WTC11 (cell line): ENCODE measurements around the gene DOC2A. TPM values are rescaled to one million over a fixed set of nuclear protein-coding genes. Genes with fewer than 3 reads are reported as not detected.

Experiments
- ATAC-seq: fragments of 200-7000 bp; cut with Tn5 transposase; 2 replicates; pipeline ENCODE4 v1.10.0; 2021; ENCODE audit warnings: mild to moderate bottlenecking, moderate library complexity
- CTCF ChIA-PET: fragments of 300-600 bp; sonication (Branson Sonifier 250); formaldehyde crosslinking; loops from one replicate; lab custom pipeline; 2021; ENCODE audit warnings: antibody characterized with exemption; lab: Charles Lee
- POLR2A ChIA-PET: fragments of 350-600 bp; sonication (Branson Sonifier 250); formaldehyde crosslinking; loops from one replicate; lab custom pipeline; 2021; ENCODE audit warnings: antibody characterized with exemption; lab: Charles Lee
- DNase-seq: peaks from one replicate; pipeline ENCODE4 v3.0.0; 2021; ENCODE audit warnings: low spot score
- H3K27ac Mint-ChIP-seq: 2 replicates; pipeline ENCODE4 v1.8.0; 2021; ENCODE audit warnings: mixed read lengths
- H3K27me3 Mint-ChIP-seq: 2 replicates; pipeline ENCODE4 v1.8.0; 2021; ENCODE audit warnings: low read depth, mild to moderate bottlenecking, moderate library complexity, mixed read lengths
- H3K36me3 Mint-ChIP-seq: 2 replicates; pipeline ENCODE4 v1.8.0; 2021; ENCODE audit warnings: mixed read lengths
- H3K4me1 Mint-ChIP-seq: 2 replicates; pipeline ENCODE4 v1.8.0; 2022; ENCODE audit warnings: mixed read lengths
- H3K4me3 Mint-ChIP-seq: 2 replicates; pipeline ENCODE4 v1.8.0; 2021; ENCODE audit warnings: mild to moderate bottlenecking, moderate library complexity, mixed read lengths
- H3K9me3 Mint-ChIP-seq: 2 replicates; pipeline ENCODE4 v1.8.0; 2021; ENCODE audit warnings: mixed read lengths
- E2F4 ChIP-seq: sonication (generic); formaldehyde crosslinking; IDR thresholded peaks from 2 replicates; pipeline ENCODE4 v1.8.1; 2022; ENCODE audit warnings: low read depth, mild to moderate bottlenecking, moderate library complexity, missing genetic modification reagents, borderline replicate concordance
- ELF4 ChIP-seq: sonication (generic); formaldehyde crosslinking; IDR thresholded peaks from 2 replicates; pipeline ENCODE4 v1.8.1; 2022; ENCODE audit warnings: low read depth, mild to moderate bottlenecking, moderate library complexity, missing genetic modification reagents
- FOXP4 ChIP-seq: sonication (generic); formaldehyde crosslinking; IDR thresholded peaks from 2 replicates; pipeline ENCODE4 v1.8.0; 2022; ENCODE audit warnings: mild to moderate bottlenecking, missing genetic modification reagents
- GABPB1 ChIP-seq: sonication (generic); formaldehyde crosslinking; IDR thresholded peaks from 2 replicates; pipeline ENCODE4 v1.8.1; 2023; ENCODE audit warnings: mild to moderate bottlenecking, missing genetic modification reagents
- NR1H2 ChIP-seq: sonication (generic); formaldehyde crosslinking; IDR thresholded peaks from 2 replicates; pipeline ENCODE4 v1.9.0; 2021; ENCODE audit warnings: mild to moderate bottlenecking, moderate library complexity, missing genetic modification reagents
- NR3C1 ChIP-seq: sonication (generic); formaldehyde crosslinking; conservative IDR thresholded peaks from 2 replicates; pipeline ENCODE4 v1.8.1; 2023; ENCODE audit warnings: low read depth, mild to moderate bottlenecking, missing genetic modification reagents
- TEAD4 ChIP-seq: sonication (generic); formaldehyde crosslinking; IDR thresholded peaks from 2 replicates; pipeline ENCODE4 v1.8.0; 2022; ENCODE audit warnings: mild to moderate bottlenecking, missing genetic modification reagents
- ZNF232 ChIP-seq: sonication (generic); formaldehyde crosslinking; IDR thresholded peaks from 2 replicates; pipeline ENCODE4 v1.8.0; 2022; ENCODE audit warnings: mild to moderate bottlenecking, missing genetic modification reagents
- ZNF281 ChIP-seq: sonication (generic); formaldehyde crosslinking; IDR thresholded peaks from 2 replicates; pipeline ENCODE4 v1.8.0; 2023; ENCODE audit warnings: mild to moderate bottlenecking, missing genetic modification reagents
- ZNF317 ChIP-seq: sonication (generic); formaldehyde crosslinking; IDR thresholded peaks from 2 replicates; pipeline ENCODE4 v1.8.1; 2023; ENCODE audit warnings: low read depth, mild to moderate bottlenecking, moderate library complexity, missing genetic modification reagents, borderline replicate concordance
- ZNF416 ChIP-seq: fragments of 250-450 bp; sonication (Bioruptor Pico); IDR thresholded peaks from 2 replicates; pipeline ENCODE4 v1.9.0; 2021; ENCODE audit warnings: mild to moderate bottlenecking, inconsistent platforms
- ZNF671 ChIP-seq: fragments of 250-450 bp; sonication (Bioruptor Pico); IDR thresholded peaks from 2 replicates; pipeline ENCODE4 v1.8.0; 2021; ENCODE audit warnings: mild to moderate bottlenecking
- total RNA-seq: library from RNA; stranded (reverse); gene quantifications from 3 replicates; pipeline ENCODE4 v1.2.3, GENCODE V29; 2021
- TF ChIP-seq, protein P1 (sequence below): sonication (generic); formaldehyde crosslinking; IDR thresholded peaks from 2 replicates; pipeline ENCODE4 v1.8.1; 2023; ENCODE audit warnings: mild to moderate bottlenecking, moderate library complexity, missing genetic modification reagents
- TF ChIP-seq, protein P2 (sequence below): sonication (generic); formaldehyde crosslinking; IDR thresholded peaks from 2 replicates; pipeline ENCODE4 v1.8.0; 2023; ENCODE audit warnings: missing genetic modification reagents, mild to moderate bottlenecking, borderline replicate concordance
- TF ChIP-seq, protein P3 (sequence below): sonication (generic); formaldehyde crosslinking; IDR thresholded peaks from 2 replicates; pipeline ENCODE4 v1.8.0; 2022; ENCODE audit warnings: mild to moderate bottlenecking, missing genetic modification reagents
- TF ChIP-seq, protein P4 (sequence below): fragments of 250-450 bp; sonication (Bioruptor Pico); IDR thresholded peaks from 2 replicates; pipeline ENCODE4 v2.1.2; 2022; ENCODE audit warnings: mild to moderate bottlenecking, moderate library complexity

The DOC2A gene
- total RNA-seq, 1 experiment from 2014 or later = 10.8 TPM

GRCh38 chr16:29959293-29959692 lies 51.5 kb downstream of the DOC2A start:
- ChIA-PET POLR2A (no interaction called here), CTCF (interaction anchor here (1.1 kb wide), 1 partner anchor 14 kb away, joined by 3 read pairs; the partner anchor contains the start of gene TAOK2)
- H3K4me1 Mint-ChIP-seq = peaks cover 13% of the 10 kb centered on the region
- ATAC-seq = no peak
- H3K36me3 Mint-ChIP-seq = no peaks in the 10 kb centered on the region
- H3K27ac Mint-ChIP-seq = no peak overlapping the region
- no peaks in the 10 kb centered on the region for H3K9me3 Mint-ChIP-seq
- no peak overlapping the region for H3K4me3 Mint-ChIP-seq
- H3K27me3 Mint-ChIP-seq = peaks cover 12% of the 10 kb centered on the region
- no peak for TF ChIP-seq ZNF317 (CRISPR knock-in tag)
- TF ChIP-seq, protein P1, sequence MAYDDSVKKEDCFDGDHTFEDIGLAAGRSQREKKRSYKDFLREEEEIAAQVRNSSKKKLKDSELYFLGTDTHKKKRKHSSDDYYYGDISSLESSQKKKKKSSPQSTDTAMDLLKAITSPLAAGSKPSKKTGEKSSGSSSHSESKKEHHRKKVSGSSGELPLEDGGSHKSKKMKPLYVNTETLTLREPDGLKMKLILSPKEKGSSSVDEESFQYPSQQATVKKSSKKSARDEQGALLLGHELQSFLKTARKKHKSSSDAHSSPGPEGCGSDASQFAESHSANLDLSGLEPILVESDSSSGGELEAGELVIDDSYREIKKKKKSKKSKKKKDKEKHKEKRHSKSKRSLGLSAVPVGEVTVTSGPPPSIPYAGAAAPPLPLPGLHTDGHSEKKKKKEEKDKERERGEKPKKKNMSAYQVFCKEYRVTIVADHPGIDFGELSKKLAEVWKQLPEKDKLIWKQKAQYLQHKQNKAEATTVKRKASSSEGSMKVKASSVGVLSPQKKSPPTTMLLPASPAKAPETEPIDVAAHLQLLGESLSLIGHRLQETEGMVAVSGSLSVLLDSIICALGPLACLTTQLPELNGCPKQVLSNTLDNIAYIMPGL (CRISPR knock-in tag) = no peak
- TF ChIP-seq, protein P2, sequence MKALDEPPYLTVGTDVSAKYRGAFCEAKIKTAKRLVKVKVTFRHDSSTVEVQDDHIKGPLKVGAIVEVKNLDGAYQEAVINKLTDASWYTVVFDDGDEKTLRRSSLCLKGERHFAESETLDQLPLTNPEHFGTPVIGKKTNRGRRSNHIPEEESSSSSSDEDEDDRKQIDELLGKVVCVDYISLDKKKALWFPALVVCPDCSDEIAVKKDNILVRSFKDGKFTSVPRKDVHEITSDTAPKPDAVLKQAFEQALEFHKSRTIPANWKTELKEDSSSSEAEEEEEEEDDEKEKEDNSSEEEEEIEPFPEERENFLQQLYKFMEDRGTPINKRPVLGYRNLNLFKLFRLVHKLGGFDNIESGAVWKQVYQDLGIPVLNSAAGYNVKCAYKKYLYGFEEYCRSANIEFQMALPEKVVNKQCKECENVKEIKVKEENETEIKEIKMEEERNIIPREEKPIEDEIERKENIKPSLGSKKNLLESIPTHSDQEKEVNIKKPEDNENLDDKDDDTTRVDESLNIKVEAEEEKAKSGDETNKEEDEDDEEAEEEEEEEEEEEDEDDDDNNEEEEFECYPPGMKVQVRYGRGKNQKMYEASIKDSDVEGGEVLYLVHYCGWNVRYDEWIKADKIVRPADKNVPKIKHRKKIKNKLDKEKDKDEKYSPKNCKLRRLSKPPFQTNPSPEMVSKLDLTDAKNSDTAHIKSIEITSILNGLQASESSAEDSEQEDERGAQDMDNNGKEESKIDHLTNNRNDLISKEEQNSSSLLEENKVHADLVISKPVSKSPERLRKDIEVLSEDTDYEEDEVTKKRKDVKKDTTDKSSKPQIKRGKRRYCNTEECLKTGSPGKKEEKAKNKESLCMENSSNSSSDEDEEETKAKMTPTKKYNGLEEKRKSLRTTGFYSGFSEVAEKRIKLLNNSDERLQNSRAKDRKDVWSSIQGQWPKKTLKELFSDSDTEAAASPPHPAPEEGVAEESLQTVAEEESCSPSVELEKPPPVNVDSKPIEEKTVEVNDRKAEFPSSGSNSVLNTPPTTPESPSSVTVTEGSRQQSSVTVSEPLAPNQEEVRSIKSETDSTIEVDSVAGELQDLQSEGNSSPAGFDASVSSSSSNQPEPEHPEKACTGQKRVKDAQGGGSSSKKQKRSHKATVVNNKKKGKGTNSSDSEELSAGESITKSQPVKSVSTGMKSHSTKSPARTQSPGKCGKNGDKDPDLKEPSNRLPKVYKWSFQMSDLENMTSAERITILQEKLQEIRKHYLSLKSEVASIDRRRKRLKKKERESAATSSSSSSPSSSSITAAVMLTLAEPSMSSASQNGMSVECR = no peak
- TF ChIP-seq FOXP4 (CRISPR knock-in tag) = no peak
- TF ChIP-seq, protein P3, sequence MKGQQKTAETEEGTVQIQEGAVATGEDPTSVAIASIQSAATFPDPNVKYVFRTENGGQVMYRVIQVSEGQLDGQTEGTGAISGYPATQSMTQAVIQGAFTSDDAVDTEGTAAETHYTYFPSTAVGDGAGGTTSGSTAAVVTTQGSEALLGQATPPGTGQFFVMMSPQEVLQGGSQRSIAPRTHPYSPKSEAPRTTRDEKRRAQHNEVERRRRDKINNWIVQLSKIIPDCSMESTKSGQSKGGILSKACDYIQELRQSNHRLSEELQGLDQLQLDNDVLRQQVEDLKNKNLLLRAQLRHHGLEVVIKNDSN (CRISPR knock-in tag) = no peak
- no peak for TF ChIP-seq NR1H2 (CRISPR knock-in tag)
- no peak for TF ChIP-seq ELF4 (CRISPR knock-in tag)
- no peak for TF ChIP-seq ZNF232 (CRISPR knock-in tag)
- TF ChIP-seq, protein P4, sequence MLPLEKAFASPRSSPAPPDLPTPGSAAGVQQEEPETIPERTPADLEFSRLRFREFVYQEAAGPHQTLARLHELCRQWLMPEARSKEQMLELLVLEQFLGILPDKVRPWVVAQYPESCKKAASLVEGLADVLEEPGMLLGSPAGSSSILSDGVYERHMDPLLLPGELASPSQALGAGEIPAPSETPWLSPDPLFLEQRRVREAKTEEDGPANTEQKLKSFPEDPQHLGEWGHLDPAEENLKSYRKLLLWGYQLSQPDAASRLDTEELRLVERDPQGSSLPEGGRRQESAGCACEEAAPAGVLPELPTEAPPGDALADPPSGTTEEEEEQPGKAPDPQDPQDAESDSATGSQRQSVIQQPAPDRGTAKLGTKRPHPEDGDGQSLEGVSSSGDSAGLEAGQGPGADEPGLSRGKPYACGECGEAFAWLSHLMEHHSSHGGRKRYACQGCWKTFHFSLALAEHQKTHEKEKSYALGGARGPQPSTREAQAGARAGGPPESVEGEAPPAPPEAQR (CRISPR knock-in tag) = no peak
- TF ChIP-seq GABPB1 (CRISPR knock-in tag) = no peak
- no peak for TF ChIP-seq TEAD4 (CRISPR knock-in tag)
- TF ChIP-seq ZNF671 (CRISPR knock-in tag) = no peak
- TF ChIP-seq E2F4 (CRISPR knock-in tag) = no peak
- TF ChIP-seq ZNF416 (CRISPR knock-in tag) = no peak
- no peak for TF ChIP-seq NR3C1 (CRISPR knock-in tag)
- TF ChIP-seq ZNF281 (CRISPR knock-in tag) = no peak
- TF ChIP-seq, all 79 proteins: peak for 0
- no peak for DNase-seq
